Liver (tissue), 9 donors: ENCODE data around the gene CD7. TPM values are rescaled to one million over a fixed set of nuclear protein-coding genes. Genes with fewer than 3 reads are reported as not detected.

ENCODE experiments used
- DNase-seq: peaks from one replicate; pipeline ENCODE4 v3.0.0-alpha.2; 2017; ENCODE audit warnings: low spot score
- H3K27ac ChIP-seq, 2 donors: one replicate each; pipeline ENCODE4 v1.7.0; 2013; ENCODE audit warnings: inconsistent platforms in 2 of 2, low read length in 2 of 2, control low read depth in 1 of 2, low read depth in 1 of 2, mild to moderate bottlenecking in 1 of 2
- H3K27me3 ChIP-seq, 4 donors: one replicate each; pipeline versions ENCODE4 v1.6.1 to v1.7.0; 2013; ENCODE audit warnings: low read length in 3 of 4, inconsistent platforms in 1 of 4, mild to moderate bottlenecking in 1 of 4, moderate library complexity in 1 of 4; ENCODE audit not compliant: control insufficient read depth in 4 of 4, insufficient read depth in 4 of 4
- H3K36me3 ChIP-seq, 4 donors: one replicate each; pipeline versions ENCODE4 v1.6.1 to v1.7.0; 2013; ENCODE audit warnings: low read length in 3 of 4, mild to moderate bottlenecking in 3 of 4, low read depth in 1 of 4, moderate library complexity in 1 of 4; ENCODE audit not compliant: control insufficient read depth in 4 of 4, insufficient read depth in 3 of 4
- H3K4me1 ChIP-seq, 4 donors: one replicate each; pipeline versions ENCODE4 v1.6.1 to v1.7.0; 2013; ENCODE audit warnings: low read length in 3 of 4, mild to moderate bottlenecking in 3 of 4, moderate library complexity in 1 of 4; ENCODE audit not compliant: control insufficient read depth in 4 of 4, insufficient read depth in 4 of 4
- H3K4me3 ChIP-seq, 3 donors: one replicate each; pipeline versions ENCODE4 v1.6.1 to v1.7.0; 2013; ENCODE audit warnings: low read length in 3 of 3, control low read depth in 1 of 3, low read depth in 1 of 3, mild to moderate bottlenecking in 1 of 3
- H3K9ac ChIP-seq, 2 donors: one replicate each; pipeline ENCODE4 v1.7.0; 2013; ENCODE audit warnings: low read length in 2 of 2, mild to moderate bottlenecking in 2 of 2, moderate library complexity in 2 of 2, control low read depth in 1 of 2, low read depth in 1 of 2
- H3K9me3 ChIP-seq, 4 donors: one replicate each; pipeline versions ENCODE4 v1.6.1 to v1.7.0; 2013; ENCODE audit warnings: low read length in 3 of 4; ENCODE audit not compliant: control insufficient read depth in 4 of 4
- CTCF ChIP-seq: fragments of 150-350 bp; IDR thresholded peaks from 2 replicates; pipeline ENCODE4 v1.5.1; 2017; ENCODE audit warnings: improper control_type of control experiment, low read depth, low read length; ENCODE audit not compliant: missing input control
- EGR1 ChIP-seq, 2 donors: IDR thresholded peaks; 2 replicates each; pipeline ENCODE4 v1.6.1; 2016 to 2018; ENCODE audit warnings: antibody characterized with exemption in 2 of 2, low read depth in 2 of 2
- FOXA1 ChIP-seq: IDR thresholded peaks from 2 replicates; pipeline ENCODE4 v1.6.1; 2016; ENCODE audit warnings: antibody characterized with exemption
- FOXA2 ChIP-seq: IDR thresholded peaks from 2 replicates; pipeline ENCODE4 v1.6.1; 2016; ENCODE audit warnings: antibody characterized with exemption
- GABPA ChIP-seq, 2 donors: IDR thresholded peaks in 1 of 2; conservative IDR thresholded peaks in 1 of 2; 2 replicates each; pipeline ENCODE4 v1.6.1; 2016; ENCODE audit warnings: antibody characterized with exemption in 2 of 2, mild to moderate bottlenecking in 1 of 2, moderate library complexity in 1 of 2
- HNF4A ChIP-seq, 2 donors: conservative IDR thresholded peaks; 2 replicates each; pipeline ENCODE4 v1.6.1; 2016; ENCODE audit warnings: antibody characterized with exemption in 2 of 2, mild to moderate bottlenecking in 2 of 2
- HNF4G ChIP-seq: IDR thresholded peaks from 2 replicates; pipeline ENCODE4 v1.6.1; 2016; ENCODE audit warnings: antibody characterized with exemption
- MAX ChIP-seq: IDR thresholded peaks from 2 replicates; pipeline ENCODE4 v1.6.1; 2016; ENCODE audit warnings: antibody characterized with exemption
- NR2F2 ChIP-seq: IDR thresholded peaks from 2 replicates; pipeline ENCODE4 v1.6.1; 2016; ENCODE audit warnings: antibody characterized with exemption
- RAD21 ChIP-seq, 2 donors: IDR thresholded peaks; 2 replicates each; pipeline ENCODE4 v1.6.1; 2016; ENCODE audit warnings: antibody characterized with exemption in 2 of 2, mild to moderate bottlenecking in 2 of 2
- REST ChIP-seq: IDR thresholded peaks from 2 replicates; pipeline ENCODE4 v1.6.1; 2016; ENCODE audit warnings: antibody characterized with exemption, mild to moderate bottlenecking
- RXRA ChIP-seq, 2 donors: IDR thresholded peaks; 2 replicates each; pipeline ENCODE4 v1.6.1; 2017 to 2018; ENCODE audit warnings: antibody characterized with exemption in 2 of 2, mild to moderate bottlenecking in 1 of 2
- SP1 ChIP-seq: IDR thresholded peaks from 2 replicates; pipeline ENCODE4 v1.6.1; 2018; ENCODE audit warnings: antibody characterized with exemption, mild to moderate bottlenecking
- YY1 ChIP-seq: IDR thresholded peaks from 2 replicates; pipeline ENCODE4 v1.6.1; 2016; ENCODE audit warnings: antibody characterized with exemption, mild to moderate bottlenecking
- ZBTB33 ChIP-seq: IDR thresholded peaks from 2 replicates; pipeline ENCODE4 v1.6.1; 2016; ENCODE audit warnings: antibody characterized with exemption
- WGBS: extraction: QIAGEN DNeasy Blood & Tissue Kit; methylation state at CpG from one replicate; pipeline ENCODE4 v1.1.7; 2013; 5-methylcytosine and 5-hydroxymethylcytosine counted together
- polyA plus RNA-seq, 2 donors: library from polyadenylated mRNA; stranded (reverse) in 1 of 2; unstranded in 1 of 2; fragments of 200-250 nt in 1 of 2; fragments of >200 nt in 1 of 2; fragmentation: Nextera tagmentation in 1 of 2; extraction: Ambion mirVana in 1 of 2; gene quantifications; one replicate each; pipeline versions ENCODE4 v1.2.1 to v1.2.3, GENCODE V29; 2013 to 2015
- total RNA-seq, 2 donors: library from RNA; depleted of rRNA; stranded (reverse); fragments of >200 nt; gene quantifications; one replicate each; pipeline ENCODE4 v1.2.3, GENCODE V29; 2014
- TF ChIP-seq, protein P1 (sequence below): IDR thresholded peaks from 2 replicates; pipeline ENCODE4 v1.6.1; 2016; ENCODE audit warnings: antibody characterized with exemption
- donor health status: healthy.
- donor health status: healthy.
- donor health status: healthy.
- donor health status: healthy.
- donor health status: healthy.

Gene CD7
- total and polyA plus RNA-seq, 4 donors, result 1.0 to 1.5 (median 1.4) TPM

- Histone ChIP-seq H3K4me1 (no peaks in the 10 kb centered on the region), H3K27ac (no peak overlapping the region), H3K4me3 (no peak overlapping the region), H3K9me3 (no peaks in the 10 kb centered on the region), H3K27me3 (no peaks in the 10 kb centered on the region), H3K36me3 (no peaks in the 10 kb centered on the region), H3K9ac (no peak overlapping the region)
- TF ChIP-seq REST, result no peak
- no peak for TF ChIP-seq SP1
- TF ChIP-seq NR2F2, result no peak
- TF ChIP-seq HNF4A (conservative IDR thresholded peaks at IDR 0.05), result no peak
- no peak for TF ChIP-seq EGR1 (IDR thresholded peaks at IDR 0.05; ENCODE audit: low read depth in 2 of 2)
- no peak for TF ChIP-seq HNF4G
- no peak for TF ChIP-seq YY1
- TF ChIP-seq ZBTB33, result no peak
- no peak for TF ChIP-seq MAX
- no peak for TF ChIP-seq CTCF
- TF ChIP-seq FOXA2, result no peak
- no peak for TF ChIP-seq FOXA1
- TF ChIP-seq RXRA (IDR thresholded peaks at IDR 0.05), result no peak
- no peak for TF ChIP-seq GABPA (IDR thresholded peaks at IDR 0.05 in 1 of 2, conservative IDR thresholded peaks at IDR 0.05 in 1 of 2)
- TF ChIP-seq RAD21 (IDR thresholded peaks at IDR 0.05), result no peak
- DNase-seq, result no peak
- WGBS, result 80% methylated on average over 22 of the region's 22 CpGs
These were observed 35.7 kb downstream of the CD7 start for GRCh38 chr17:82281502-82282238.

- no peaks in the 10 kb centered on the region for H3K36me3 ChIP-seq
- TF ChIP-seq CTCF, result no peak
- no peak for TF ChIP-seq HNF4A (conservative IDR thresholded peaks at IDR 0.05)
- no peak for TF ChIP-seq SP1
- TF ChIP-seq MAX, result no peak
- no peak for TF ChIP-seq ZBTB33
- no peak for TF ChIP-seq FOXA2
- TF ChIP-seq, protein P1, sequence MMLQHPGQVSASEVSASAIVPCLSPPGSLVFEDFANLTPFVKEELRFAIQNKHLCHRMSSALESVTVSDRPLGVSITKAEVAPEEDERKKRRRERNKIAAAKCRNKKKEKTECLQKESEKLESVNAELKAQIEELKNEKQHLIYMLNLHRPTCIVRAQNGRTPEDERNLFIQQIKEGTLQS, result no peak
- no peak for TF ChIP-seq RAD21 (IDR thresholded peaks at IDR 0.05)
- DNase-seq, result no peak
- H3K4me3 ChIP-seq, result no peak overlapping the region
- H3K27ac ChIP-seq, result no peak overlapping the region
- H3K27me3 ChIP-seq, result no peaks in the 10 kb centered on the region
- no peak overlapping the region for H3K9ac ChIP-seq
- WGBS, result 85% methylated on average over 7 of the region's 7 CpGs
- H3K9me3 ChIP-seq, result no peaks in the 10 kb centered on the region
- H3K4me1 ChIP-seq, result no peaks in the 10 kb centered on the region
These were observed 36.3 kb downstream of the CD7 start for GRCh38 chr17:82281076-82281475.
